ENCODE results near the gene NCAPD2.

The NCAPD2 gene

GRCh38 chr12:6562881-6563280, 69.0 kb downstream of the NCAPD2 start:
- no peak for DNase-seq (ENCODE audit: insufficient read length, low spot score)
- no peak for FAIRE-seq

- FAIRE-seq (peak; percentile 74), DNase-seq (ENCODE audit: insufficient read length, low spot score) (peak; percentile 40)
Observed at GRCh38 chr12:6563448-6564050, 69.6 kb downstream of the NCAPD2 start.

- FAIRE-seq (peak; percentile 33), DNase-seq (ENCODE audit: insufficient read length, low spot score) (no peak)
Observed at GRCh38 chr12:6567112-6567670, 73.3 kb downstream of the NCAPD2 start.

GRCh38 chr12:6569312-6569711, 75.4 kb downstream of the NCAPD2 start:
- DNase-seq (ENCODE audit: insufficient read length, low spot score): no peak
- FAIRE-seq: no peak

- FAIRE-seq (no peak), DNase-seq (ENCODE audit: insufficient read length, low spot score) (no peak)
Observed at GRCh38 chr12:6569786-6570185, 75.9 kb downstream of the NCAPD2 start.

GRCh38 chr12:6570264-6570887, 76.5 kb downstream of the NCAPD2 start:
- no peak for DNase-seq (ENCODE audit: insufficient read length, low spot score)
- FAIRE-seq: no peak

- FAIRE-seq: no peak
- no peak for DNase-seq (ENCODE audit: insufficient read length, low spot score)
Observed at GRCh38 chr12:6573001-6573400, 79.1 kb downstream of the NCAPD2 start.

- no peak for FAIRE-seq
- DNase-seq (ENCODE audit: insufficient read length, low spot score): no peak
Observed at GRCh38 chr12:6574576-6575295, 80.8 kb downstream of the NCAPD2 start.

GRCh38 chr12:6575648-6576047, 81.7 kb downstream of the NCAPD2 start:
- DNase-seq (ENCODE audit: insufficient read length, low spot score) (no peak), FAIRE-seq (no peak)
